Body of pancreas (tissue), 4 donors: ENCODE measurements around the gene MRTFB. TPM values are rescaled to one million over a fixed set of nuclear protein-coding genes. Genes with fewer than 3 reads are reported as not detected.
A peak's percentile ranks its signal among the peaks of the same experiment; 100 is the strongest.

Experiments
- ATAC-seq: fragments of 150-250 bp; one replicate; pipeline ENCODE4 v1.9.1; 2016
- DNase-seq, 4 donors: peaks; one replicate each; pipeline ENCODE4 v3.0.0-alpha.2; 2019
- H3K27ac ChIP-seq, 4 donors: fragments of 200-600 bp; sonication (generic); 1 replicate in 3 of 4; 2 replicates in 1 of 4; pipeline versions ENCODE4 v1.5.1 to v1.6.1; 2016 to 2019; ENCODE audit warnings: mild to moderate bottlenecking in 1 of 4, mixed read lengths in 1 of 4, moderate library complexity in 1 of 4
- H3K27me3 ChIP-seq, 2 donors: fragments of 200-600 bp; sonication (generic); one replicate each; pipeline ENCODE4 v1.6.0; 2016; ENCODE audit warnings: mild to moderate bottlenecking in 1 of 2
- H3K36me3 ChIP-seq, 2 donors: fragments of 200-600 bp; sonication (generic); replicated peaks in 1 of 2; 2 replicates each; pipeline ENCODE4 v1.5.1; 2016; ENCODE audit warnings: low read depth in 2 of 2; ENCODE audit not compliant: insufficient read depth in 1 of 2
- H3K4me1 ChIP-seq: fragments of 200-600 bp; sonication (generic); one replicate; pipeline ENCODE4 v1.6.0; 2016
- H3K4me3 ChIP-seq, 2 donors: fragments of 200-600 bp; sonication (generic); 1 replicate in 1 of 2; 2 replicates in 1 of 2; pipeline ENCODE4 v1.5.1; 2016 to 2019
- H3K9me3 ChIP-seq, 3 donors: fragments of 200-600 bp; sonication (generic); 1 replicate in 2 of 3; 2 replicates in 1 of 3; pipeline ENCODE4 v1.5.1; 2016
- POLR2A ChIP-seq, 3 donors: fragments of 450-650 bp; IDR thresholded peaks; one replicate each; pipeline ENCODE4 v1.6.1; 2016; ENCODE audit warnings: antibody characterized with exemption in 3 of 3, mild to moderate bottlenecking in 2 of 3
- WGBS, 2 donors: methylation state at CpG; one replicate each; pipeline ENCODE4 v1.1.5; 2017; 5-methylcytosine and 5-hydroxymethylcytosine counted together
- intact Hi-C: fragments of 100-400 bp; cut with DNase I; formaldehyde crosslinking; loops from one replicate; pipeline ENCODE4 v1.15.1; 2023
- total RNA-seq, 2 donors: library from RNA; depleted of rRNA; stranded (reverse); fragments of >200 nt; gene quantifications; one replicate each; pipeline ENCODE4 v1.1.0, GENCODE V29; 2016
- TF ChIP-seq, protein P1 (sequence below), 7 experiments: fragments of 450-650 bp in 4 of 7; fragments of 200-600 bp in 3 of 7; sonication (generic) in 3 of 7; IDR thresholded peaks; one replicate each; pipeline ENCODE4 v1.5.1; 2016 to 2019; ENCODE audit warnings: antibody characterized with exemption in 7 of 7

Gene MRTFB
- total RNA-seq, 2 donors from 2014 or later, result 39.2 to 46.8 TPM

DNA sequence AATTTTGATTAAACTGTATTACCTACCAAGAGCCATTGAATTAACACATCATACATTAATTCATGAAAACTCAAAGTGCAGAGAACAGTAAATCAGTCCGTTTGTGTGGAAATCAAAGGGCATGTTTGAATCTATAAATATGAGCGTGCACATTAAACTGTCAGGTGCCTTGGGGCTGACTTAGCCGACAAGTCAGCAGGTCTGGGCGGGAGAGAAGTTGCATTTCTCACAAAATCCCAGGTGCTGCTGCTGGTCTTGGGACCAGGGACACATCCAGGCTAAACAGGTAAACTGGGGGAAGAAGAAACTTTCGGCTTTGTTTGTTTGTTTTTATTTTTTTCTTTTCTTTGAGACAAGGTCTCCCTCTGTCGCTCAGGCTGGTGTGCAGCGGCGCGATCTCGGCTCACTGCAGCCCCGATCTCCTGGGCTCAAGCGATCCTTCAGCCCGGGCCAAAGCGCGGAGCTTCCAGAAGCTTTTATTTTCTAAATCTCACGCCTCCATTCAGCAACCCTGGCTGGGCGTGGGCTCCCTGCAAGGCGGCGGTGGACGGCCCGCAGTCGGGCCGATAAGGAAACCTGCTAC lies 213.9 kb downstream of the MRTFB start:
- DNase-seq (peak in 3 of 4 donors; percentile 71 to 72 (median 72)), ATAC-seq (peak; percentile 63)
- Histone ChIP-seq H3K36me3 (no peaks in the 10 kb centered on the region), H3K27me3 (no peaks in the 10 kb centered on the region), H3K27ac (peak overlapping the region; percentile 68 to 82 (median 76)), H3K4me3 (peak overlapping the region; percentile 42 to 80), H3K9me3 (peaks cover 0 to 9% (median 0%) of the 10 kb centered on the region in 3 donors), H3K4me1 (peaks cover 14% of the 10 kb centered on the region)
- 0 to 1% methylated on average over 16 to 23 of the region's 23 CpGs for WGBS, 2 donors
- intact Hi-C loops, result loop anchor here (5.0 kb wide), 1 partner anchor 363 kb away; the partner anchor contains the start of gene ERCC4
- peak in 1 of 3 donors; percentile 4 for TF ChIP-seq POLR2A (IDR thresholded peaks at IDR 0.05)
- TF ChIP-seq, protein P1, sequence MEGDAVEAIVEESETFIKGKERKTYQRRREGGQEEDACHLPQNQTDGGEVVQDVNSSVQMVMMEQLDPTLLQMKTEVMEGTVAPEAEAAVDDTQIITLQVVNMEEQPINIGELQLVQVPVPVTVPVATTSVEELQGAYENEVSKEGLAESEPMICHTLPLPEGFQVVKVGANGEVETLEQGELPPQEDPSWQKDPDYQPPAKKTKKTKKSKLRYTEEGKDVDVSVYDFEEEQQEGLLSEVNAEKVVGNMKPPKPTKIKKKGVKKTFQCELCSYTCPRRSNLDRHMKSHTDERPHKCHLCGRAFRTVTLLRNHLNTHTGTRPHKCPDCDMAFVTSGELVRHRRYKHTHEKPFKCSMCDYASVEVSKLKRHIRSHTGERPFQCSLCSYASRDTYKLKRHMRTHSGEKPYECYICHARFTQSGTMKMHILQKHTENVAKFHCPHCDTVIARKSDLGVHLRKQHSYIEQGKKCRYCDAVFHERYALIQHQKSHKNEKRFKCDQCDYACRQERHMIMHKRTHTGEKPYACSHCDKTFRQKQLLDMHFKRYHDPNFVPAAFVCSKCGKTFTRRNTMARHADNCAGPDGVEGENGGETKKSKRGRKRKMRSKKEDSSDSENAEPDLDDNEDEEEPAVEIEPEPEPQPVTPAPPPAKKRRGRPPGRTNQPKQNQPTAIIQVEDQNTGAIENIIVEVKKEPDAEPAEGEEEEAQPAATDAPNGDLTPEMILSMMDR (IDR thresholded peaks at IDR 0.05), result peak in 4 of 7 experiments; percentile 25 to 55 (median 44)

DNA sequence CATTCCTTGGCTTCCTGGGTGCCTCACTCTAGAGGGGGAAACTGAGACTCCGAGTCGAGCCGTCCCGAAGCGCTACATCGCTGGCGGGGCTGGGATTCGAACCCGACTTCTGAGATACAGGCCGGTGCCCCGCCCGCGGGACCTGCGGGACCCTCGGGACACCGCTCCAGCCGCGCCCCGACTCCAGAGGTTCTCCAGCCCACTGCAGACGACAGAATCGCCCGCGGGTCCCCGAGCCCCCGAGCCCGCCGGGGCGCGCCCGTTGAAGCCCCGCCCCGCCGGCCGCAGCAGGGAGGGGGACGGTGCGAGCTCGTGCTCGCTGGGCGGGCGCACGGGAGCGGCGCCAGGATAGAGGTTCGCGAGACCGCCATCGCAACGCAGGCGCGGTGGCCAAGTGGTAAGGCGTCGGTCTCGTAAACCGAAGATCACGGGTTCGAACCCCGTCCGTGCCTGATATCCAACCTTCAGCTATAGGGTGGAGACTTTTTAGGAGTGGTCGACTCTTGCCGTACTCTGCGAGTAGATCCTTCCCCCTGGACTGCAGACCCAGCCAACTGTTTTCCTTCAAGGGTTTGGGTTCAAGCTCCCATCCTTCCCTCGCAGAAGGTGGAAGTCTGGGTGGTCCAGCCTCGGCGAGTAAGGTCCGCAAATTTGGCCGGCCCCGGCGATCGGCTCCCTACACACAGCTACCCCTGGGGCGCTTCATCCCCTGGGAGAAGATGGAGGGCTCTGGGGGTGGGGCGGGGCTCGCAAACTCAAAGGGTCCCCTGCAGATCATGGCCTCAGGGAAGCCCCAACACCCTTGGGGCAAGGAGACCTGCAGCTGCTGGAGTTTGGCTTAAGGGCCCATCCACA lies 214.6 kb downstream of the MRTFB start:
- peaks cover 0 to 9% (median 0%) of the 10 kb centered on the region in 3 donors for H3K9me3 ChIP-seq
- peak; percentile 91 for ATAC-seq

DNA sequence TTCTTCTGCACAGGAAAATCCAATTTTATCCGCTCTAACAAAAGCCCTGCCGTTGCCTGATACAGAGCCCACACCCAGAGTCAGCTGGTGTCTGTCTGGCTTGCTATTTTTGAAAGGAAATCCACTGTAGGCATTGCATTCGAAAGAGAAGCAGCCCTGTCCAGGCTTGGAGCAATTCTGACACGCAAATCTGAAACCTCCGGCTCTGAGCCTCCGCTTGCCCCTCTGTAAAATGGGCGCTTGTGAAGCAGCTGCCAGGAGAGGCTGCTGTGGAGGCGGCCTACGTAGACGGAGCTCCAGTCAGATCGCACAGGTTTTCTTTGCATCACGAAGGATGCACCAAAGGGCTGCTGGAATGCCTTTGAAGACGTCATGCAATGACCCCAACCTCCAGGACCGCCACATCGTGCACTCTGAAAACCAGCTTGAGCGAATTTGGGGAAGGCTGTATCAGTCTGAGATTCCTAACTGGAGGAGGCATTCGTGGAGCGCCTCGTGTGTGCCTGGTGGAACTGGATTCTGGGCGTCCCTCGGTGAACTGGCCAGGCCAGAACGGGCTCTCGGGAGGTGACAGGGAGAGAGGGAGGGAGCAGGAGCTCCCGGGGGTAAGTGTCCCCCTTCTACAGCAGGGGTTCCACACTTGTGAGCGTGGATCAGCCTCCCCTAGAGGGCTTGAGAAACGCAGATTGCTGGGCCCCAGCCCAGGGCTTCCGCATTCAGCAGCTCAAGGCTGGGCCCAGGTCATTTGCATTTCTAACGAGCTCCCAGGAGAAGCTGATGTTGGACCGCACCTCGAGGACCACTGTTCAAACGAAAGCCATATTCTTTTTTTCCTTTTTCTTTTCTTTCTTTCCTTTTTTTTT lies 215.5 kb downstream of the MRTFB start:
- TF ChIP-seq, protein P1 (IDR thresholded peaks at IDR 0.05), result no peak
- TF ChIP-seq POLR2A (IDR thresholded peaks at IDR 0.05), result no peak
- H3K9me3 ChIP-seq, result peaks cover 0 to 9% (median 0%) of the 10 kb centered on the region in 3 donors

More for the DNA sequence above, 214.6 kb downstream of the MRTFB start:
- Histone ChIP-seq H3K4me1 (peaks cover 14% of the 10 kb centered on the region), H3K27me3 (no peaks in the 10 kb centered on the region), H3K36me3 (no peaks in the 10 kb centered on the region), H3K4me3 (peak overlapping the region; percentile 42 to 80), H3K27ac (peak overlapping the region; percentile 68 to 82 (median 76))
- TF ChIP-seq POLR2A (IDR thresholded peaks at IDR 0.05), result peak in 1 of 3 donors; percentile 43
- TF ChIP-seq, protein P1 (IDR thresholded peaks at IDR 0.05), result no peak
- DNase-seq, result peak; percentile 95 to 97 (median 96)
- intact Hi-C loops, result no loop called here
- WGBS, 2 donors, result 1% methylated on average over 12 to 49 of the region's 72 CpGs

DNA sequence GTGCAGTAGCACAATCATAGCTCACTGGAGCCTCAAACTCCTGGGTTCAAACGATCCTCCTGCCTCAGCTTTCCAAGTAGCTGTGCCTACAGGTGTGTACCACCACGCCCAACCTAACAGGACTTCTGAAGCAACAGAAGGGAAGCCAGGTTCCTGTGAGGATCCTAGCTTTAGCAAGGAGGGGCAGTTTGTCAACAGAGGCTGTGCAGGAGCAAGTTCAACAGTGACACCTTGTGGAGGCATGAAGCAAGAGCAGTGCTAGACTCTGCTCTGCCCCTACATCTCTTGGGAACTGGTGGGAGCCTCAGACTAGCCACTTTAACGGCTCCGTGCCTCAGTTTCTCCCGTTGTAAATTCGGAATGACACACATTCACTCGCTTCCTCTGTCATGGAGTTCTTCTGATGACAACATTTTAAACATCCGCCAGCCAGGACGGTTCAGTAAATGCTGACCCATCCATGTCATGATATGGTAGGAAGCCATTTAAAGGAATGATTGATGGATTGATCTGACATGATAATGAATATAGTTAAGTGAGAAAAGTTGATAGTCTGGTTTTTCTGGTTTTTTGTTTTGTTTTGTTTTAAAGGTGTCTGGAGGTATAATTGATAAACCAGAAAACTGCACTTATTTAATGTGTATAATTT lies 218.7 kb downstream of the MRTFB start:
- TF ChIP-seq, protein P1 (IDR thresholded peaks at IDR 0.05), result peak in 4 of 7 experiments; percentile 24 to 42 (median 38)
- no peak for TF ChIP-seq POLR2A (IDR thresholded peaks at IDR 0.05)
- Histone ChIP-seq H3K4me3 (no peak overlapping the region), H3K27me3 (no peaks in the 10 kb centered on the region), H3K27ac (no peak overlapping the region), H3K36me3 (no peaks in the 10 kb centered on the region), H3K4me1 (peaks cover 11% of the 10 kb centered on the region), H3K9me3 (peaks cover 0 to 9% (median 0%) of the 10 kb centered on the region in 3 donors)
- DNase-seq, result no peak
- WGBS, 2 donors, result 37 to 48% methylated on average over 9 of the region's 9 CpGs
- ATAC-seq, result no peak
- intact Hi-C loops, result no loop called here

More for the DNA sequence above, 215.5 kb downstream of the MRTFB start:
- WGBS, 2 donors, result 43 to 51% methylated on average over 20 to 29 of the region's 31 CpGs
- peak overlapping the region in 3 of 4 donors; percentile 72 to 82 (median 79) for H3K27ac ChIP-seq
- H3K27me3 ChIP-seq, result no peaks in the 10 kb centered on the region
- H3K4me3 ChIP-seq, result no peak overlapping the region
- ATAC-seq (peak; percentile 1), DNase-seq (no peak)
- intact Hi-C loops, result no loop called here
- H3K4me1 ChIP-seq, result peaks cover 14% of the 10 kb centered on the region
- no peaks in the 10 kb centered on the region for H3K36me3 ChIP-seq
